Renal cortical epithelial cell (primary cell): ENCODE measurements around the gene SETSIP. TPM values are rescaled to one million over a fixed set of nuclear protein-coding genes. Genes with fewer than 3 reads are reported as not detected.
"Not testable (repeated sequence)": the region's sequence is repeated elsewhere in the genome, so short reads cannot be mapped to it uniquely, and the experiment has no call there.

Source experiments
- DNase-seq: peaks from one replicate; pipeline ENCODE4 v3.0.0-alpha.2; 2011; ENCODE audit warnings: low read depth
- total RNA-seq: library from RNA; depleted of rRNA; stranded (reverse); fragments of >200 nt; gene quantifications from 2 replicates; pipeline ENCODE4 v1.2.3, GENCODE V29; 2014

Gene SETSIP
- total RNA-seq: 0.15 and 0.52 TPM in 2 replicates

GRCh38 chr1:92075311-92075710 lies at the start of gene SETSIP:
SETSIP (minus strand) TSS chr1:92075411; CDS start chr1:92075411, 0 bp downstream.
- no peak for DNase-seq

- DNase-seq: no peak
These were observed 48.7 kb upstream of the SETSIP start for GRCh38 chr1:92123868-92124267.

GRCh38 chr1:92118826-92119225 lies 43.6 kb upstream of the SETSIP start:
- DNase-seq: peak; percentile 11

- DNase-seq: no peak
These were observed 42.3 kb upstream of the SETSIP start for GRCh38 chr1:92117526-92117925.

- DNase-seq: no peak
These were observed 33.4 kb upstream of the SETSIP start for GRCh38 chr1:92108631-92109030.

- DNase-seq: no peak
These were observed 30.4 kb upstream of the SETSIP start for GRCh38 chr1:92105546-92106081.

- DNase-seq: peak; percentile 9
These were observed 21.1 kb upstream of the SETSIP start for GRCh38 chr1:92096317-92096716.

- DNase-seq: no peak
These were observed 20.7 kb upstream of the SETSIP start for GRCh38 chr1:92095874-92096273.

GRCh38 chr1:92094595-92094994 lies 19.4 kb upstream of the SETSIP start:
- no peak for DNase-seq

GRCh38 chr1:92094090-92094489 lies 18.9 kb upstream of the SETSIP start:
- DNase-seq: no peak

GRCh38 chr1:92091625-92092024 lies 16.4 kb upstream of the SETSIP start:
- DNase-seq: no peak

GRCh38 chr1:92087542-92087941 lies 12.3 kb upstream of the SETSIP start:
- no peak for DNase-seq

- DNase-seq: no peak
These were observed 10.5 kb upstream of the SETSIP start for GRCh38 chr1:92085727-92086126.

GRCh38 chr1:92084651-92085050 lies 9.4 kb upstream of the SETSIP start:
- DNase-seq: no peak

- no peak for DNase-seq
These were observed 5.8 kb upstream of the SETSIP start for GRCh38 chr1:92081031-92081430.

GRCh38 chr1:92080128-92080985 lies 5.1 kb upstream of the SETSIP start, which contains the start of gene BTBD8:
BTBD8 (plus strand) TSS chr1:92080345; CDS start chr1:92080572, 227 bp downstream.
- peak; percentile 64 for DNase-seq

- no peak for DNase-seq
These were observed 4.2 kb upstream of the SETSIP start for GRCh38 chr1:92079441-92079840.

- DNase-seq: not testable (repeated sequence)
These were observed 2.9 kb upstream of the SETSIP start for GRCh38 chr1:92078077-92078476.

GRCh38 chr1:92076363-92076762 lies 1.2 kb upstream of the SETSIP start:
- DNase-seq: no peak

GRCh38 chr1:92074446-92074845 lies 765 bp downstream of the SETSIP start:
- DNase-seq: not testable (repeated sequence)

- DNase-seq: no peak
These were observed 4.3 kb downstream of the SETSIP start for GRCh38 chr1:92070892-92071291.

- no peak for DNase-seq
These were observed 8.9 kb downstream of the SETSIP start for GRCh38 chr1:92066321-92066720.

- DNase-seq: no peak
These were observed 10.2 kb downstream of the SETSIP start for GRCh38 chr1:92065042-92065441.
